Fibroblast of the aortic adventitia (primary cell): ENCODE results near the gene RNU7-1. TPM values are rescaled to one million over a fixed set of nuclear protein-coding genes. Genes with fewer than 3 reads are reported as not detected.

Source experiments
- DNase-seq: peaks from one replicate; pipeline ENCODE4 v3.0.0-alpha.2; 2010; ENCODE audit warnings: low read depth
- H3K4me3 ChIP-seq: 2 replicates; pipeline ENCODE4 v1.5.1; 2011; ENCODE audit warnings: low read depth, mild to moderate bottlenecking, control low read depth, low read length, moderate library complexity
- CTCF ChIP-seq: IDR thresholded peaks from 2 replicates; pipeline ENCODE4 v1.5.1; 2011; ENCODE audit warnings: mild to moderate bottlenecking, low read length, control low read depth, inconsistent platforms; ENCODE audit not compliant: insufficient read depth
- total RNA-seq: library from RNA; depleted of rRNA; stranded (reverse); fragments of >200 nt; gene quantifications from 2 replicates; pipeline ENCODE4 v1.2.3, GENCODE V29; 2012; ENCODE audit warnings: low replicate concordance

The RNU7-1 gene
- total RNA-seq, 1 donor = not detected

DNA sequence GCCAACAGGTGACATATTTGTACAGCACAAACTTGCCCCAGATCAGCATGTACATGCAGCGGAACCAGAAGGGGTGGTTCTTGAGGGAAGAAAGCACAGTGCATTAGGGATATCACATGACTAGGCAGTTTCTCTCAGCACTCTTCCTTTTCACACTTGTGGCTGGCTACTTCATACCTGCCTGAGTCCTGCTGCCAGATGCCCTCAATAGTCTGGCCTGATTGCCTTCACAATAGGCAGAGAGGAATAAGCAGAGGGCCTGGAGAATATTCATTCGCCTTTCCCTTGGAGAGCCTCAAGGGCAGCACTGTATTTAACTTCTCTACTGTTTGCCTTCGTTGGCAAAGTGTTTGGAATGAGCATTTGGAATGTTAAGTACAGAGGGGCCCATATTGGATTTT is 35.0 kb downstream of the RNU7-1 start:
- no peak for TF ChIP-seq CTCF
- no peak for DNase-seq
- H3K4me3 ChIP-seq = no peak overlapping the region

DNA sequence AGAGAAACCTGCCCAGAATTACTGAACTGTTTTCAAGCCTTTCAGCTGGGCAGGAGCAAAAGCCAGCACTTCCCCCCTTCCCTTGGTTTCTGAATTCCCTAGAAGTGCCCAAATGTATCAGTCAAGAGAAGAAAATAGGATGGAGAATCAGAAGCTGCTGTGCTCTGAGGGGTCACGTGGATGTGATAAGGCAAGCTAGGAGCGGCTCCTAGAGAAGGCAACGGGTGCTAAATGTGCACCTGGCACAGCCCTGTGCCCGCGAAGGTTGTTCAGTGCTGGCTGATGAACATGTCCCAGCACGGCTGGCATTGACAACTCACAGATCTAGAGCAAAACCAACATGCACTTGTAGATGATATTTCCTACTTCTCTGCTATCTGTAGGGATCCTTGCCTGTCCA is 35.4 kb downstream of the RNU7-1 start:
- no peak for DNase-seq
- no peak overlapping the region for H3K4me3 ChIP-seq
- TF ChIP-seq CTCF = no peak

- no peak overlapping the region for H3K4me3 ChIP-seq
- DNase-seq = no peak
- no peak for TF ChIP-seq CTCF
Measured at GRCh38 chr12:6979453-6979852, 35.8 kb downstream of the RNU7-1 start.

- no peak for TF ChIP-seq CTCF
Measured at GRCh38 chr12:6980075-6980474, 36.5 kb downstream of the RNU7-1 start.

GRCh38 chr12:6980740-6981139 is 37.1 kb downstream of the RNU7-1 start:
- DNase-seq = no peak
- no peak for TF ChIP-seq CTCF

More at GRCh38 chr12:6980075-6980474, 36.5 kb downstream of the RNU7-1 start:
- no peak for DNase-seq
- no peak overlapping the region for H3K4me3 ChIP-seq

GRCh38 chr12:6981152-6982052 is 37.8 kb downstream of the RNU7-1 start:
- TF ChIP-seq CTCF = no peak
- H3K4me3 ChIP-seq = no peak overlapping the region
- no peak for DNase-seq

More at GRCh38 chr12:6980740-6981139, 37.1 kb downstream of the RNU7-1 start:
- no peak overlapping the region for H3K4me3 ChIP-seq
